ENCODE results near the gene FILIP1.

The FILIP1 gene

GRCh38 chr6:75493400-75494064, at the start of gene FILIP1:
Gene FILIP1 (minus strand): TSS chr6:75493800. CDS start chr6:75414972, 78,828 bp downstream.
- H3K4me3 Mint-ChIP-seq = no peak within 1 kb of the TSS
- no peak for TF ChIP-seq CTCF (IDR thresholded peaks at IDR 0.05)
- no peaks in the 10 kb centered on the region for H3K36me3 Mint-ChIP-seq (ENCODE audit: low read depth)
- H3K9me3 Mint-ChIP-seq = no peaks in the 10 kb centered on the region
- peak; percentile 25 for DNase-seq
- no peaks in the 10 kb centered on the region for H3K27me3 Mint-ChIP-seq (ENCODE audit: low read depth, poor library complexity)
- peaks cover 25% of the 10 kb centered on the region for H3K4me1 Mint-ChIP-seq
- no peak within 1 kb of the TSS for H3K27ac Mint-ChIP-seq

DNA sequence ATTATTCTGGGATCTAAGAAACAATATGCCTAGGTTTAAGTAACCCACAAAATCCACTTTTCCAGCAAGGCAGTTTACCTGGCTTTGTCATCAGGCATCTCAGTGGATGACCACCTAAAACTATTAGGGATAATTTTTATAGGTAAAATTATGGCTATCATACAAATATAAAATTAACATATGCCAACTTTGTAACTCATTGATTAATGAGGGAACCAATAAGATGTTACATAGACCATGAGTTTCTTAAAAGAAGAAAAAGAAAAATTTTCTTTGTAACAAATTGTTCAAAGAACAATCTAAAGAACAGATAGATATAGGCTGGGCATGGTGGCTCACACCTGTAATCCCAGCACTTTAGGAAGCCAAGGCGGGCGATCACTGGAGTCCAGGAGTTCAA, 49.7 kb upstream of the FILIP1 start:
- Mint-ChIP-seq H3K27me3 (ENCODE audit: low read depth, poor library complexity) (peaks cover 3% of the 10 kb centered on the region), H3K9me3 (peaks cover 4% of the 10 kb centered on the region), H3K27ac (no peak overlapping the region), H3K4me3 (no peak overlapping the region), H3K4me1 (no peaks in the 10 kb centered on the region), H3K36me3 (ENCODE audit: low read depth) (no peaks in the 10 kb centered on the region)
- DNase-seq = no peak
- TF ChIP-seq CTCF (IDR thresholded peaks at IDR 0.05) = no peak

GRCh38 chr6:75539136-75539535, 45.5 kb upstream of the FILIP1 start:
- H3K27me3 Mint-ChIP-seq (ENCODE audit: low read depth, poor library complexity) = no peaks in the 10 kb centered on the region
- H3K36me3 Mint-ChIP-seq (ENCODE audit: low read depth) = no peaks in the 10 kb centered on the region
- H3K27ac Mint-ChIP-seq = no peak overlapping the region
- no peaks in the 10 kb centered on the region for H3K4me1 Mint-ChIP-seq
- DNase-seq = no peak
- H3K4me3 Mint-ChIP-seq = no peak overlapping the region
- peaks cover 4% of the 10 kb centered on the region for H3K9me3 Mint-ChIP-seq
- TF ChIP-seq CTCF (IDR thresholded peaks at IDR 0.05) = no peak

- Mint-ChIP-seq H3K9me3 (peaks cover 4% of the 10 kb centered on the region), H3K27ac (no peak overlapping the region), H3K4me3 (no peak overlapping the region), H3K36me3 (ENCODE audit: low read depth) (no peaks in the 10 kb centered on the region), H3K4me1 (no peaks in the 10 kb centered on the region), H3K27me3 (ENCODE audit: low read depth, poor library complexity) (peaks cover 10% of the 10 kb centered on the region)
- no peak for DNase-seq
- no peak for TF ChIP-seq CTCF (IDR thresholded peaks at IDR 0.05)
These were observed 38.9 kb upstream of the FILIP1 start for GRCh38 chr6:75532521-75532920.

DNA sequence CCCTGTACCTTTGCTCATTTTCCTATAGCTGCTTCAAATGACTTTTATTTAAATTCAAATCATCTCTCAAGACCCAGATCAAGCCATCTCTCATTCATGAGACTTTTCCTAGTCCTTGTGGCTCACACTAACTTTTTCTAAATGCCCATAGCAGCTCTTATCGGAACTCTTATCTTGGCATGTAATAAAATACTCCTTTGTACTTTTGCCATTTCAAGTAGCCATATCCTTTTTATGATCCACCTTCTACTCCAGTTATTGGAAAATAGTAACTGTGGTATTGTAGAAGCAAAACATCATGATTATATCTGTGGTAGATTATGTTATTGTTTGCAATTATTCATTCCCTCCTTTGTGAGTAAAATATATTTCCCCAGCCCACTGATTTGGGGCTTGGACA, 37.6 kb upstream of the FILIP1 start:
- no peak for DNase-seq
- H3K27ac Mint-ChIP-seq = no peak overlapping the region
- peaks cover 10% of the 10 kb centered on the region for H3K27me3 Mint-ChIP-seq (ENCODE audit: low read depth, poor library complexity)
- no peaks in the 10 kb centered on the region for H3K4me1 Mint-ChIP-seq
- H3K4me3 Mint-ChIP-seq = no peak overlapping the region
- peaks cover 4% of the 10 kb centered on the region for H3K9me3 Mint-ChIP-seq
- no peak for TF ChIP-seq CTCF (IDR thresholded peaks at IDR 0.05)
- H3K36me3 Mint-ChIP-seq (ENCODE audit: low read depth) = no peaks in the 10 kb centered on the region

GRCh38 chr6:75530696-75531095, 37.1 kb upstream of the FILIP1 start:
- no peak for DNase-seq
- H3K27ac Mint-ChIP-seq = no peak overlapping the region
- H3K4me1 Mint-ChIP-seq = no peaks in the 10 kb centered on the region
- no peaks in the 10 kb centered on the region for H3K36me3 Mint-ChIP-seq (ENCODE audit: low read depth)
- TF ChIP-seq CTCF (IDR thresholded peaks at IDR 0.05) = no peak
- H3K9me3 Mint-ChIP-seq = peaks cover 4% of the 10 kb centered on the region
- H3K27me3 Mint-ChIP-seq (ENCODE audit: low read depth, poor library complexity) = peaks cover 10% of the 10 kb centered on the region
- no peak overlapping the region for H3K4me3 Mint-ChIP-seq

Measured in nephron progenitor cell (in vitro differentiated cells).